Measurements from ENCODE around the gene TCAIM. TPM values are rescaled to one million over a fixed set of nuclear protein-coding genes. Genes with fewer than 3 reads are reported as not detected.

The TCAIM gene
- total RNA-seq, 6 donors from 2014 or later: 10.5 to 33.5 (median 19.6) TPM

DNA sequence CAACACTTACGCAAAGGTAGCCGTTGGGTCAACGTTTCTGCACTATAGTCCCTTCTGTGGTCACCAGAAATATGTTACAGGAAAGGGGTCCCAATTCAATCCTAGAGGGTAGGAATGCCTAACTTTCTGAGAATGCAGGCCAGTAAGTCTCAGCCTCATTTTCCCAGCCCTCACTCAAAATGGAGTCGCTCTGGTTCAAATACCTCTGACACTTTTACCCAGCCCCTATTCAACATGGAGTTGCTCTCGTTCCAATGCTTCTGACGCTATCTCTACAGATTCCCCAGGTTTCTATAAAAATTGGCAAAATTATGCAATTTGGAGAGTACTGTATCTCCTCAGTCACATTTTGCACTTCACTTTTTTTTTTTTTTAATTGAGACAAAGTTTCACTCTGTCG lies 99.2 kb downstream of the TCAIM start:
- H3K4me3 ChIP-seq: no peak overlapping the region
- no peak overlapping the region for H3K27ac ChIP-seq
- no peaks in the 10 kb centered on the region for H3K36me3 ChIP-seq
- no peak for ATAC-seq (ENCODE audit: low FRiP score in 2 of 2)
- no peaks in the 10 kb centered on the region for H3K9me3 ChIP-seq
- no peak for DNase-seq
- WGBS, 2 donors: 90 to 93% methylated on average over 7 of the region's 7 CpGs
- no peak for TF ChIP-seq POLR2AphosphoS5 (IDR thresholded peaks at IDR 0.05)
- H3K27me3 ChIP-seq: no peaks in the 10 kb centered on the region
- H3K4me1 ChIP-seq: peaks cover 22 to 24% (median 23%) of the 10 kb centered on the region in 4 donors

DNA sequence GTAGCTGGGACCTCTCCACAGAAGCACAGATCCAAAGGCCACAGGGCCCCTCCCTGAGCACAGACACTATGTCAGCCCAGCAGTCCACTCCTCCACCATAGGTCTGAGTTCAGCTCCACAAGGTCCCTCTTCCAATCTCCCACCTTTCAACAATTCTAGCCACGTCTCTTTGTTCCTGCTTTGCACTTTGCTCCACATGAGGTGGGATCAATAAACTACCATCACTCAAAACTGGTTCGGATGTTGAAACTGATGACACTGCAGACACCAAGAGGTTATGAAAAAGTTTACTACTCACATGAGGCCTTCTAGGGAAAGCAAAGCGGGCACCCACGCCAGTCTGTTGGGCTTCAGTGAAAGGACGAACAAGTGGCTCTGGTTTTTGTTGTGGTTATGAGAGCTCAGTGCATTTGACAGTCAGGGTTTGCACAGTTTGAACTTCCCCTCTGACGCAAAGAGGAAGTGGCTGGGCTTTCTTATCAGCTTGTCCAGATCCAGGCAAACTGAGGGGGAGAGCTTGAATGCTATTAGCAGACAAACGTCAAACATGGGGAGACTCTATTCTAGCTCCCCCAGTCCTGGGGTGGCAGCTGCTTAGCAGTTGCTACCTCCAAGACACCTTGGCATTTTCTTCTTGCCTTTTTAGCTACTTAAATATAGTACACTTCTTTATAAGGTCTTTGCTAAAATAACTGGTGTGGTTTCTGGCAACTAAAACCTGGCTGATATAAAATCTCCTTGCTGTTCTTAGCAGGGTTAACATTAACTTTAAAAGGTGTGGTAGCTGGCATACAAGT lies 101.1 kb downstream of the TCAIM start:
- Histone ChIP-seq H3K4me3 (peak overlapping the region in 3 of 4 donors; percentile 12 to 37 (median 30)), H3K27me3 (no peaks in the 10 kb centered on the region), H3K36me3 (peaks cover 0 to 10% (median 2%) of the 10 kb centered on the region in 4 donors), H3K4me1 (peaks cover 22 to 24% (median 23%) of the 10 kb centered on the region in 4 donors), H3K9me3 (no peaks in the 10 kb centered on the region), H3K27ac (peak overlapping the region; percentile 88 to 97 (median 92))
- ATAC-seq (ENCODE audit: low FRiP score in 2 of 2): peak; percentile 91 to 94
- 3 to 7% methylated on average over 6 to 7 of the region's 7 CpGs for WGBS, 2 donors
- TF ChIP-seq POLR2A (IDR thresholded peaks at IDR 0.05): peak in 3 of 4 donors; percentile 13 to 79 (median 64)
- TF ChIP-seq, protein P1, sequence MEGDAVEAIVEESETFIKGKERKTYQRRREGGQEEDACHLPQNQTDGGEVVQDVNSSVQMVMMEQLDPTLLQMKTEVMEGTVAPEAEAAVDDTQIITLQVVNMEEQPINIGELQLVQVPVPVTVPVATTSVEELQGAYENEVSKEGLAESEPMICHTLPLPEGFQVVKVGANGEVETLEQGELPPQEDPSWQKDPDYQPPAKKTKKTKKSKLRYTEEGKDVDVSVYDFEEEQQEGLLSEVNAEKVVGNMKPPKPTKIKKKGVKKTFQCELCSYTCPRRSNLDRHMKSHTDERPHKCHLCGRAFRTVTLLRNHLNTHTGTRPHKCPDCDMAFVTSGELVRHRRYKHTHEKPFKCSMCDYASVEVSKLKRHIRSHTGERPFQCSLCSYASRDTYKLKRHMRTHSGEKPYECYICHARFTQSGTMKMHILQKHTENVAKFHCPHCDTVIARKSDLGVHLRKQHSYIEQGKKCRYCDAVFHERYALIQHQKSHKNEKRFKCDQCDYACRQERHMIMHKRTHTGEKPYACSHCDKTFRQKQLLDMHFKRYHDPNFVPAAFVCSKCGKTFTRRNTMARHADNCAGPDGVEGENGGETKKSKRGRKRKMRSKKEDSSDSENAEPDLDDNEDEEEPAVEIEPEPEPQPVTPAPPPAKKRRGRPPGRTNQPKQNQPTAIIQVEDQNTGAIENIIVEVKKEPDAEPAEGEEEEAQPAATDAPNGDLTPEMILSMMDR (IDR thresholded peaks at IDR 0.05): no peak
- peak; percentile 93 to 96 for TF ChIP-seq POLR2AphosphoS5 (IDR thresholded peaks at IDR 0.05)
- TF ChIP-seq EP300 (IDR thresholded peaks at IDR 0.05): peak in 2 of 4 donors; percentile 87 to 91
- DNase-seq: peak in 1 of 2 donors; percentile 93

DNA sequence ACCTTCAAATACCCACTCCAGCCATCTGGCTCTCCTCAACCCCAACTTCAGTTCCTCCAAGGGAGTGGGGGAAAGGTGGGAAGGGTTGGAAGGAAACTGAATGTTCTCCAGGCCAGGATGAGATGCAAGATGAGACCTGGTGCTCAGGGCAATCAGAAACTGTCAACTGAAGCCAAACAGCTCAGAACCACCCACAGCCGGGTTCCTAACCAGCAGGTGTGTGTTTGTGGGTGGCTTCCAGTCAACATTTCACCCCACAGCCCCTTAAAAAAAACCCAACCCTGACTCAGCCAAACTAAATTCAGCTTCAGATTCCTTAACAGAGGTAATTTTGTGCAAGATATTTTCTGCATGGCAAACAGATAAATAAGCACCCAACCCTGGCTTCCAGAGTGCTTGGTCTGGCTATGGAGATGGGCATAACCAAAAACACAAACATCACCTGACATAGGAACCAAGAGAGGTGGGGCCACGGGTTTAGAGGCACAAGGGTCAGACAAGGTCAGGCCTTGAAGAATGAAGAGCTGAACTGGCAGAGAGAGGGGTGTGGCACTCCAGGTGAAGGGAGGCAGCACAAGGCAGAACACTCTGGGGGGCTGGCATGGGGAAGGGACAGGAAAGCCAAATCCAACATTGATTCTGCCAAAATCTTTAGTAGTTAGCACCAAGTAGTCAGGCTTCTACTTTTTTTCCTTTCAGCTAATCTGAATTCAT lies 104.2 kb downstream of the TCAIM start:
- H3K4me3 ChIP-seq: no peak overlapping the region
- H3K27ac ChIP-seq: peak overlapping the region in 1 of 4 donors; percentile 91
- WGBS, 2 donors: 68 to 72% methylated on average over 2 of the region's 2 CpGs
- ATAC-seq (ENCODE audit: low FRiP score in 2 of 2) (no peak), DNase-seq (peak in 1 of 2 donors; percentile 13)
- no peaks in the 10 kb centered on the region for H3K9me3 ChIP-seq
- H3K4me1 ChIP-seq: peaks cover 22 to 24% (median 23%) of the 10 kb centered on the region in 4 donors
- no peak for TF ChIP-seq EP300 (IDR thresholded peaks at IDR 0.05)
- TF ChIP-seq POLR2AphosphoS5 (IDR thresholded peaks at IDR 0.05): no peak
- no peaks in the 10 kb centered on the region for H3K27me3 ChIP-seq
- H3K36me3 ChIP-seq: peaks cover 4 to 32% (median 24%) of the 10 kb centered on the region in 4 donors

DNA sequence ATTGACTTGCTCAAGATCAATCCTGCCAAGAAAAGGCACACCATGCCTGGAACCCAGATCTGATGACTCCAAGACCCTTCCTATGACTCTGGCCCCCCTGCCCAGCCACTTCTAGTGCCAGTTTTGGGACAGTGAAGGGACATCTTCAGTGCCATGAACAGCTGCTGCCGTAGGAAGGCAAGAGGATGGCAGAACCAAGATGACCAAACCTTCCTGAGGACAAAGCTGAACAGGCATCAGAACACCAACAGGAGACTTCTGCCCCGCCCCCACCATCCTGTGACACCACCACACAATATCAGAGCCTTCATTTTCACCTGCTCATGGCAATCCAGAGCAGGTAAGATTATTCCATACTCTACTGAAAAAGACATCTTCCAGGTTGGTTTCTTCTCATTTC lies 105.9 kb downstream of the TCAIM start:
- no peak overlapping the region for H3K4me3 ChIP-seq
- no peaks in the 10 kb centered on the region for H3K27me3 ChIP-seq
- peak in 1 of 2 donors; percentile 9 for DNase-seq
- no peak overlapping the region for H3K27ac ChIP-seq
- TF ChIP-seq, protein P1 (IDR thresholded peaks at IDR 0.05): no peak
- TF ChIP-seq POLR2A (IDR thresholded peaks at IDR 0.05) (no peak), POLR2AphosphoS5 (IDR thresholded peaks at IDR 0.05) (no peak), EP300 (IDR thresholded peaks at IDR 0.05) (no peak)
- peaks cover 19 to 49% (median 40%) of the 10 kb centered on the region in 4 donors for H3K36me3 ChIP-seq
- 97 to 100% methylated on average over 1 to 2 of the region's 2 CpGs for WGBS, 2 donors
- no peak for ATAC-seq (ENCODE audit: low FRiP score in 2 of 2)
- peaks cover 16 to 19% (median 17%) of the 10 kb centered on the region in 4 donors for H3K4me1 ChIP-seq
- H3K9me3 ChIP-seq: no peaks in the 10 kb centered on the region

DNA sequence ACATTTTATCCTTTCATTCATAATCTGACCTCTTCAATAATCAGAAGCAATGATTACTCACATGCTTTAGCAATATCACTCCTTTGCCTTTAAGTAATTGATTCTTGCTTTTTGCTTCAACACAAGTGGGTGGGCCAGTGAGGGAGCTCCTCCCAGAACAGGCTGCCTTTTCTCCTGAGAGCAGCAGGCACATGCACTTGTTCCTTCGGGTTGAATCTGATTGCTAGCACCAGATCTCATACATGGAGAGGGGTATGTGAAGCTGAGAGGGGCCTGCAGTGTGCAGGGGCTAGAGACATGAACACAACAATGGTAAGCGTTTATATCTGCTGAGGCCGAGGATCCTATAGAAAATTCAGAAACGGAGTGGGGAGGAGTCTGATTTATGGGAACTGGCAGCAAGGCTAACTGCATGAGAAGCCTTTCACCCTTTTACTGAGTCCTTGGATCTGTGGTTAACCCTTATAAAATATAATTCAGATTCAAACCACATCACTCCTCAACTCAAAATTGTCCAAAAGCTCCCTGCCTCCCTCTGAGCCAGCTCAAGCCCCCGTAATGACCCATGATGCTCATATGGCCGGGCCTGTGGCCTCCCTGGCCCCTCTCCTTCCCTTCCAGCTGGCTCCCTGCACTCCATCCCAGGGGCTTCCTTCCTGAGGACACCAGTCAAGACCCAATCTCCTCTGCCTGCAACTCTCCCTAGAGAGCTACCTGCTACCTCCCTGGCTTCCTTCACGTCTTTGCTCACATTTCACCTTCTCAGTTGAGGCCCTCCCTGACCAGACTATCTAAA lies 106.5 kb downstream of the TCAIM start:
- H3K27ac ChIP-seq: no peak overlapping the region
- peaks cover 10 to 14% (median 11%) of the 10 kb centered on the region in 4 donors for H3K4me1 ChIP-seq
- no peak overlapping the region for H3K4me3 ChIP-seq
- TF ChIP-seq, protein P1 (IDR thresholded peaks at IDR 0.05): no peak
- TF ChIP-seq EP300 (IDR thresholded peaks at IDR 0.05) (no peak), POLR2A (IDR thresholded peaks at IDR 0.05) (no peak), POLR2AphosphoS5 (IDR thresholded peaks at IDR 0.05) (no peak)
- H3K9me3 ChIP-seq: no peaks in the 10 kb centered on the region
- ATAC-seq (ENCODE audit: low FRiP score in 2 of 2) (no peak), DNase-seq (peak in 1 of 2 donors; percentile 3)
- H3K27me3 ChIP-seq: no peaks in the 10 kb centered on the region
- H3K36me3 ChIP-seq: peaks cover 24 to 56% (median 47%) of the 10 kb centered on the region in 4 donors
- 88 to 98% methylated on average over 7 of the region's 7 CpGs for WGBS, 2 donors
